Measurements from ENCODE around the gene FAM107B. TPM values are rescaled to one million over a fixed set of nuclear protein-coding genes. Genes with fewer than 3 reads are reported as not detected.

The FAM107B gene
- total RNA-seq, 1 donor from 2014 or later, result 36.6 TPM

GRCh38 chr10:14776546-14776945, 1.8 kb upstream of the FAM107B start:
- no peak for DNase-seq

DNA sequence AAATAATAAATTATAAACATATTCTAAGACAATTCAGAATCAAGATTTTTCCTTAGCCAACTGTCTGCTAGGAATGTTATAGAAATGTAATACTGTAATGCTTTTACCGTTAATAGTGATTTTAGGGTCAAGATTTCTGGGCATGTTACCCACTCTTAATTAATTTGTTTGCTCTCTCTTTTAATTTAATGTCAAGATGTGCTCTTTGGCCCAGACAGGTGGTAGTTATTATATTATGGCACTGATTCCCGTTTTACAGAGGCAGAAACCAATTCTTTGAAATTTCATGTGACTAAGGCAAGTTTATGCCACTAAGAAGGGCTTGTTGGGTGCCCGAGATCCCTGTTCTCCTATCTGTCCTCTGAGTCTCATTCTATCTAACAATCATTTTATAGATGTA, 959 bp upstream of the FAM107B start:
- no peak for DNase-seq

DNA sequence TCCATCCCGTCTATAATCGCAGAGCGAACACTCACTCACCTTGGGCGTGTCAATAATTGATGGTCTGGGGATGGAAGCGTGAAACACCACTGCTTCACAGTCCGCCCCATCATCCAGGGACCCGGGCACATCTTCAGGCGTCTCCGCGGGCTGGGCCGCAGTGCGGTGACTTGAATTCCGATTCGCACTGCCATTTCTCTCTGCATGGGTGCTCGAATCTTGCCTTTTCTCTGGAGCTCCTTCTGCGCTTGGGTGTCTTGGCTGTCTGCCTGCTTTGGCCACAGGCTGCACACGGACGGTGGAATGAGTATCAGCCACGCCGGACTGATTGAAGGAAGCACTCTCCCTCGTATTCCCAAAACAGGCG, 500 bp downstream of the FAM107B start:
- DNase-seq, result no peak

DNA sequence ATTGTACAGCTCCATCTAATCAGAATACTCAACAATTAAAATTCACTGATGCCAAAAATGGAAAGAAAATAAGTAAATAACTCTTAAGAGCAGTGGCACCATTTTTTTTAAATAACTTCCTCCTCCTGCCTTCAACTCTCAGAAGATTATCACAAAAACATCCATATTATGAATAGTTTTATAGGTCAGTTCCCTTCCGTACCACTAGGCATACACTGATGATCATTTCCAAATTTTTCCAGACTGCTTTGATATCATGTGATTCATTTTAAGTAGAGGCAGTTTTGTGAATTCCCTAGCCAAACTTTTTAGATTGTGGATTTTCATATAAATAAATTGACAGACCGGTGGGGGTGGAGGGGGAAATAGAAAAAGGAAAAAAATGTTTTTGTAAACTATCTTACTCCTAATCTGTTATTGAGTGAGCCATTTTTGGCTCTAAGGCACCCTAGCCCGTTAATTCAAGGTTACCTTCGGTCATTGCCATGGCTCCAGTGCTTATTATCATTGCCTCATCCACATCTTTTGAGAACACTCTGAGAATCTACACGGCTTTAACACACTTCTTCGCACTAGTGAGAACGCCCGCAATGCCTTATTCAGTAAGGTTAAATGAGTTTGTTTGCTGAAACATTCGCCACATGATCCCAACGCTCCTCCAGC, 1.0 kb downstream of the FAM107B start:
- DNase-seq, result no peak

- DNase-seq, result no peak
These were observed 2.3 kb downstream of the FAM107B start for GRCh38 chr10:14772399-14772798.

DNA sequence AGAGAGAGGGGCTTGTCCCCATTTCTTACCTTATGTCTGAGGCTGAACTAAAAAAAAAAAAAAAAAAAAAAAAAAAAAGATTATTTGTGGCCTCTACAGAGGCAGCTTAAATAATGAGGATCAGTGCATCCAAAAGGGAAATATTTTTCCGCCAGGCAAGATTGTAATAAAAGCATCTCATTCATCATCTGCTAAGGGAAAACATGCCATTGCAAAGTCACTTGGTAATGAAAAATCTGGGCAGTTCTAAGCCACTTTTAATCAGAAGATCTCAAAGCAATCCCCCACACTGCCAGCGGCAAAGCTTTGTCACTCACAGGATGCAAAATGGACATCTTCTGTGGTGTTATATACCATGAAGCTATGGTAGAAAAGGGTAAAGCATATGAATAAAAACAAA, 3.8 kb downstream of the FAM107B start:
- no peak for DNase-seq

GRCh38 chr10:14761372-14761771, 13.3 kb downstream of the FAM107B start:
- DNase-seq, result no peak

DNA sequence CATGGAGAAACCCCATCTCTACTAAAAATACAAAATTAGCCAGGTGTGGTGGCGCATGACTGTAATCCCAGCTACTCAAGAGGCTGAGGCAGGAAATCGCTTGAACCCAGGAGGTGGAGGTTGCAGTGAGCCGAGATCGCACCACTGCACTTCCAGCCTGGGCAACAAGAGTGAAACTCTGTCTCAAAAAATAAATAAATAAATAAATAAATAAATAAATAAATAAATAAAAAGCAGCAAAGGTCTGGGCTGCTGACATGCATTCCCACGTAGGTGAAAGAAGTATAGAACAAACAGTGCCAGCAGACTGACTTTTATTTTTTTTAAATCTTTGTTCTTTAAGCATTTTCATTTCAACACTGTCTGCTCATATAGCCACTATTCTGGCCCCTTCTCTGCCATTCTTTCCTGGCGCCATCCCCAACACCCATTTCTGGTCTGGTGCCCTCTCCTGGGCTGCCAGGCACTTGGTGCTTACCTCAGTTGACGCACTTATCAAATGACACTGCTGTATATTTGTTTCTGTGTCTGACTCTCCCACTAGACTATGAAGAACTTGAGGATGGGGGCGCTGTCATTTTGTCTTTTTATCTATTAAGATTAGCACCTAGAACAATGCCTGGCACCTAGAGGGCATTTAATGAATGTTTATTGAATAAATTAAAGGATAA, 15.6 kb downstream of the FAM107B start:
- DNase-seq, result no peak

GRCh38 chr10:14758451-14758850, 16.2 kb downstream of the FAM107B start:
- DNase-seq, result no peak

- DNase-seq, result no peak
These were observed 16.7 kb downstream of the FAM107B start for GRCh38 chr10:14757986-14758385.

DNA sequence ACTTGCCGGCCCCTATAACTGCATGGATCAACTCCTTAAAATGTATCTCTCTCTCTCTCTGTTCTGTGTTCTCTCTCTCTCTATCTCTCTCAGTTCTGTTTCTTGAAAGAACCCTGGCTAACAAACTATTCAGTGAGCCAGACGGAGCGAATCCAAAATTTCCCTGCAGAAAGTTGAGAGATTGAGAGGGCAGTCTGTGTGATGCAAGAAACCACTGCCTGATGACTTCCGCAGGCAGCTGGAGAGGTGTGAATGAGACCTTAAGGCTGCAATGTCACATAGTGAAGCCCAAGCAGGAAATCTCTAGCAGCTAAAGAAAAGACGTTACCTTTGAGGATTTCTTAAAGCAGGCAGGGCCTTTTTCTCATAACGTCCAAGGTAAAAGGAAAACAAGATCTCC, 17.3 kb downstream of the FAM107B start:
- DNase-seq, result no peak

GRCh38 chr10:14753441-14753840, 21.3 kb downstream of the FAM107B start:
- peak; percentile 39 for DNase-seq

DNA sequence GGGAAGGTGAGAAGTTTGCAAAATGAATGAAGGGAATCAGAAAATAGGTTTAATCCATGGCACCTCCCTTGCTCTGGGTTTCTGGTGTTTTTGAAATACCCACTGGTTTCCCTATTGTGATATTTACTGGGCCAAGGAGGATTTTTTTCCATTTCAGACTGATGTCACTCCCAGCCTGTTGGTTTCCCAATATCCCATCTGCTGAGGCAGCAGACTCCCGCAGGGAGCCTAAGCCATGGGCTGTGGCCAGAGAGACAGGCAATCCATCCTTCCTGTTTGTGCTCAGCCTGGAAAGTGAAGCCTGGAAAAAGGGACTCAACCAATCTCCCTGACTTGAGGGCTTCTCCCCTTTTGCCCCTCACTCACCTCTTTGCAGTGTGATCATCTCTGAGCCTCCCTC, 22.8 kb downstream of the FAM107B start:
- peak; percentile 62 for DNase-seq

GRCh38 chr10:14751014-14751896, 23.4 kb downstream of the FAM107B start:
- peak; percentile 82 for DNase-seq

- DNase-seq, result no peak
These were observed 25.5 kb downstream of the FAM107B start for GRCh38 chr10:14749070-14749809.

DNA sequence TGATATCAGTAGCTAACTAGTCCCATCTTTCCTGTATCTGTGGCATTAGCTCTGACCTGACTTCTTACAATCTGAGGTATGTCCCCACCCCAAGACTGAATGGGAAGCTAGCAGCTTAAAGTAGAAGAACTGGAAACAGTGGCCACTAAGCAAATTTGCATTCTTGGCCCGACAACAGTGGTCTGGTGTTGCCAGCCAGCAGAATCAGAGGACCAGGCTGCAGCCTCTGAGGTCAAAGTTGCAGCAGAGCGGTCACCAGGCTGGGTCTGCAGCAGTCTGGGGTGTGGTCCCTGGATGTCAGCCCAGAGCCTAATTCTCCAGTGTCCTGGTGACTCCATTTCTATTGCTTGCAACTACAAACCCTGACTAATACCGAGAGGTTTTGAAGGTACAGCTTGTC, 26.3 kb downstream of the FAM107B start:
- no peak for DNase-seq

GRCh38 chr10:14742815-14743214, 31.9 kb downstream of the FAM107B start:
- DNase-seq, result no peak

DNA sequence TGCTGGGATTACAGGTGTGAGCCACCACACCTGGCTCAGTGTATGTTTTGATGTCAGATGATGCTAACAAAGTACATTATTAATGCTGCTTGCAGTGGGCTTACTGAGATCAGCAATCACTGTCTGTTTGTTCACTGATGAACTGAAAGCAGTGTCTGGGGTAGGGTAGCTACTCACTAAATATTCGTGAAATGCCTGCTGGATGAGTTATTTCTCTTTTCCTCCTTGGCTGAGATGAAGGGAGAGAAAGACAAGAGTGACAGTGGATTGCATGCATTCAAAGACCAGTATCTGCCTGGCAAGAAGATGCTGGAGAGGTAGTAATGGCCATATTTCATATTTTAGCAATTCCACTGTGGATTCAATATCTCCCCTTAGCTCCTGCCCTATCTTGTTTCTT, 32.3 kb downstream of the FAM107B start:
- no peak for DNase-seq

DNA sequence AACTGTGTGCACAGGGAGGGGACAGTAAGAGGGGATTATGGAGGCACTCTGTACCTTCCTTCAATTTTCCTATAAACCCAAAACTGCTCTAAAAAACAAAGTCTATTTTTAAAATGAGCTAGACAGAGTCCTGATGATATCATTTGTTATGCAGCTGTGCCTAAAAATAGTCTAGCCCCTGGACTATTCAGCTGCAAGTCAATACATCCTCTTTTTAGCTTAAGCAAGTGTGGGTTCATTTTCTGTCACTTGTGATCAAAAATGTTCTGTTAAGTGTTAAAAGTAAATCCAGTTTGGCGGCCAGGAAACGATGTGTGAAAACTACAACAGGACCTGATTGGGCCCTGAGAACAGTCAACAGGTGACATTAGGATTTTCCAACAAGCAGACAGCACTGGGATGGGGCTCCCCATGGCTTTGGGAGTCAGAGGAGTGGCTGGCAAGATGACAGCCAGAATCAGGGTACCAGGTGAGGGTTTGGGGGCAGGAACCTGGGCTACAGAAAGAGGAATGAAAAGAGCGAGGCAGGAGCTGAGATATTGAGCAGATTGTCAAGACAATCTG, 33.9 kb downstream of the FAM107B start:
- peak; percentile 56 for DNase-seq

DNA sequence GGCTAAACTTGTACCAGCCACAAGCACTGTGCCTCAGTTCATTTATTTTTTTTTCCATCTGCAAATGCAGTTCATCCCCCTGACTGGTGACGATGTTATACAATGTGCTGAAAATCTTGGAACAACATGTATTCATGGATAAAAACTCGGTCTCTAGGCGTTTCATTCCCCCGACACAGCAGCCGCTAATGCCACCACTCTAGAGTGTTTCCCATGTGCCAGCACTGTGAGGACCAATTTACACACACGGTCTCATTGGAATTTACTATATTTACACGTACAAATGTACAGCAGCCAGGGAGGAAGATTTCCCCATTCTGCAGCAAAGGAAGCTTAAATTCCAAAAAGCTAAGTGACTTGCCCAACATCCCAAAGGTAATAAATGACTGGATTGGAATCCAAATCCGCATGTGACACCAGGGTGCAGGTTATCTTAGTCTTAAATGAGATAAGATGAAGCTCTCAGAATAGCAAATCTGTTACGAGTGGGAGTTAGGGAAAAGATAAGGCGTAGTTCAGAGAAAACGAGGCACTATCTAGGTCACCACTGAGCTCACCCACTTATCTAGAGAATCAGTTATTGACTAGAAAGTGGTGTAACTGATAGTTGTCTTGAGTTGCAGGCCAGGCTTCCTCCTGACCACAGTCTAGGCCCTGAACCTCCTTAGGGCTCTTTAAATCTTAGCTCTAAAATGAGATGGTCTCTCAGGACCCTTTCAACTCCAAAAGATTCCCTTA, 36.7 kb downstream of the FAM107B start:
- no peak for DNase-seq

DNA sequence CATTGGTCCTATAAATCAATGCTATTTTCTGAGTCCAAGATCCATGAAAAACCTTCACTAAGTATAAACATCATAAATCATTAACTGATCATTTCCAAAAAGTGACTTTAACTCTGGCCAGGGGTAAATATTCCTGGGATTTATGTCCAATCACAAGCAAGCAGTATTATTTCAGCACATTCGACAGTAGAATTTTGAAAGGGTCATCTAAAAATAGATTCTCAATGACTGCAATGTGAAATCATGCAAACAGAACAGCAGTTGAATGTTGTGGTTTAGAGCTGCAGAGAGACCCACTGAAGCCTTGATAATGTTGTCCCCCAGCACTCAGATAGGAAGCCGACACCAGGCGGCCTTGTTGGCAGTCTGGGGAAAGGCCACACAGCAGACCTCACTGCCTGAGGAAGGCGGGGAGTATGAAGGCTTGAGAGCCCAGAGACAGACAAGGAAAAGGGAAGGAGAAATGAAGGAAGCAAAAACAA, 38.1 kb downstream of the FAM107B start:
- peak; percentile 59 for DNase-seq

Data from tongue (tissue), 2 donors.